Ramos (cell line): ENCODE results near the gene ZNF598.

Experiments used
- in situ Hi-C: fragments of 300-500 bp; cut with MboI; formaldehyde crosslinking; loops from one replicate; pipeline ENCODE4 v1.14.3; 2022; ENCODE audit warnings: low sequenced_read_pairs; ENCODE audit not compliant: unreplicated experiment

Gene ZNF598

GRCh38 chr16:2028620-2029220 is 19.1 kb upstream of the ZNF598 start:
- in situ Hi-C loops: no loop called here

GRCh38 chr16:2028146-2028545 is 18.5 kb upstream of the ZNF598 start:
- in situ Hi-C loops: no loop called here

- in situ Hi-C loops: no loop called here
These were observed 17.7 kb upstream of the ZNF598 start for GRCh38 chr16:2027024-2028010.

- in situ Hi-C loops: no loop called here
These were observed 16.9 kb upstream of the ZNF598 start, which contains the start of gene NHERF2 for GRCh38 chr16:2026461-2027023. Gene NHERF2, plus strand, starts transcription at chr16:2026902. Its CDS starts 104 bp downstream, at chr16:2027006.

- in situ Hi-C loops: no loop called here
These were observed 16.3 kb upstream of the ZNF598 start for GRCh38 chr16:2025878-2026460.

GRCh38 chr16:2025251-2025650 is 15.6 kb upstream of the ZNF598 start:
- in situ Hi-C loops: no loop called here

GRCh38 chr16:2024032-2024420 is 14.4 kb upstream of the ZNF598 start:
- in situ Hi-C loops: loop anchor here (5.0 to 25.0 kb wide), 2 partner anchors 123 to 488 kb away; partner anchors contain the start of genes AMDHD2, ATP6V0C and RAB26

- in situ Hi-C loops: loop anchor here (5.0 to 25.0 kb wide), 2 partner anchors 124 to 489 kb away; partner anchors contain the start of genes AMDHD2, ATP6V0C and RAB26
These were observed 13.7 kb upstream of the ZNF598 start for GRCh38 chr16:2023092-2024031.

- in situ Hi-C loops: loop anchor here (5.0 to 25.0 kb wide), 2 partner anchors 125 to 490 kb away; partner anchors contain the start of genes AMDHD2, ATP6V0C and RAB26
These were observed 13.1 kb upstream of the ZNF598 start for GRCh38 chr16:2022723-2023091.

- in situ Hi-C loops: loop anchor here (5.0 to 25.0 kb wide), 2 partner anchors 127 to 492 kb away; partner anchors contain the start of genes AMDHD2, ATP6V0C and RAB26
These were observed 10.6 kb upstream of the ZNF598 start for GRCh38 chr16:2019921-2020831.

GRCh38 chr16:2019518-2019920 is 9.9 kb upstream of the ZNF598 start, which contains the start of gene NPW:
Gene NPW, plus strand, starts transcription at chr16:2019785.
- in situ Hi-C loops: loop anchor here (25.0 kb wide), 1 partner anchor 493 kb away; the partner anchor contains the start of genes AMDHD2 and ATP6V0C

GRCh38 chr16:2016407-2016922 is 6.8 kb upstream of the ZNF598 start:
- in situ Hi-C loops: loop anchor here (25.0 kb wide), 1 partner anchor 496 kb away; the partner anchor contains the start of genes AMDHD2 and ATP6V0C

- in situ Hi-C loops: loop anchor here (25.0 kb wide), 1 partner anchor 496 kb away; the partner anchor contains the start of genes AMDHD2 and ATP6V0C
These were observed 6.3 kb upstream of the ZNF598 start for GRCh38 chr16:2015947-2016208.

GRCh38 chr16:2015117-2015946 is 5.7 kb upstream of the ZNF598 start:
- in situ Hi-C loops: loop anchor here (25.0 kb wide), 1 partner anchor 497 kb away; the partner anchor contains the start of genes AMDHD2 and ATP6V0C

- in situ Hi-C loops: loop anchor here (25.0 kb wide), 1 partner anchor 499 kb away; the partner anchor contains the start of genes AMDHD2 and ATP6V0C
These were observed 3.9 kb upstream of the ZNF598 start for GRCh38 chr16:2013527-2013926.

GRCh38 chr16:2011726-2012125 is 2.1 kb upstream of the ZNF598 start:
- in situ Hi-C loops: loop anchor here (25.0 kb wide), 1 partner anchor 501 kb away; the partner anchor contains the start of genes AMDHD2 and ATP6V0C
